ENCODE results near the gene TPRA1.

Gene TPRA1

DNA sequence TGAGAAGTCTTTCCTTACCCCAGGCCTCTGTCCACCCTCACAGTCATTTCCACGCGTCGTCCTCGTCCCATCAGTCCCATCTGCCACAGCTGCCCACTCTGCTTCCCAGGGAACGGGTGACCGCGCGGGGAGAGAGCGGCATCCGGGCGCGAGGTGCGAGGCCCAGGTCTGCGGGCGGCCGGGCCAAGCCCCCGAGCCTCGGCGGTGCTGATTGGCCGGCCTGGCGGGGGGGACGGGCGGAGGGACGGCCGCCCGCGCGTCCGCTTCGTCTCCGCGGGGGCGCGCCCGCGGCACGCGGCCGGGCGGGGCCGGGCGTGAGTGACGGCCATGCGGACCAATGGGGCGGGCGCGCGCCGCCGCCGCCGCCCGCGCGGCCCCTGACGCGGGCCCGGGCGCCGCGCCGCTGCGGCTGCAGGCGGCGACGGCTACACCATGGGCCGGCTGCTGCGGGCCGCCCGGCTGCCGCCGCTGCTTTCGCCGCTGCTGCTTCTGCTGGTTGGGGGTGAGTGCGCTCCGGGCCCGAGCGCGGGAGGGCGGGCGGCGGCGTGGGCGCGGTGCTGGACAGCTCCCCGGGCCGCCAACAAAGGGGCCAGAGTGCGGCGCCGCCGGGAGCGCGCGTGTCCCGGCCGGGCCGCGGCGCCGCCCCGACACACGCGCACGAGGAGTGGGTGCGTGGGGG is 38.4 kb upstream of the TPRA1 start, which contains the start of gene PODXL2:
PODXL2 (plus strand) TSS at position 398 of the 679 bp plus-strand sequence; CDS start at position 433, 35 bp downstream.
- H3K79me2 ChIP-seq (ENCODE audit: insufficient read depth, low read length) = no peaks in the 10 kb centered on the region
- ATAC-seq (ENCODE audit: insufficient read depth, low read depth) (no peak), DNase-seq (no peak)
- peaks cover 4% of the 10 kb centered on the region for H3K27me3 ChIP-seq (ENCODE audit: insufficient read depth, low read length, poor library complexity)
- H3K4me3 ChIP-seq (ENCODE audit: low read depth in 1 of 2, low read length in 2 of 2) = no peak within 1 kb of the TSS
- no peak within 1 kb of the TSS for H3K9ac ChIP-seq (ENCODE audit: low read depth, low read length)
- no peaks in the 10 kb centered on the region for H3K9me3 ChIP-seq (ENCODE audit: insufficient read depth, low read length, severe bottlenecking)
- H3K27ac ChIP-seq (ENCODE audit: low read length) = no peak within 1 kb of the TSS
- no peaks in the 10 kb centered on the region for H4K20me1 ChIP-seq (ENCODE audit: insufficient read depth, low read length)
- H2AFZ ChIP-seq (ENCODE audit: low read depth, low read length) = no peak within 1 kb of the TSS
- TF ChIP-seq EZH2 (IDR thresholded peaks at IDR 0.05; ENCODE audit: borderline replicate concordance, low read depth, low read length, severe bottlenecking) = no peak
- TF ChIP-seq, protein P1, sequence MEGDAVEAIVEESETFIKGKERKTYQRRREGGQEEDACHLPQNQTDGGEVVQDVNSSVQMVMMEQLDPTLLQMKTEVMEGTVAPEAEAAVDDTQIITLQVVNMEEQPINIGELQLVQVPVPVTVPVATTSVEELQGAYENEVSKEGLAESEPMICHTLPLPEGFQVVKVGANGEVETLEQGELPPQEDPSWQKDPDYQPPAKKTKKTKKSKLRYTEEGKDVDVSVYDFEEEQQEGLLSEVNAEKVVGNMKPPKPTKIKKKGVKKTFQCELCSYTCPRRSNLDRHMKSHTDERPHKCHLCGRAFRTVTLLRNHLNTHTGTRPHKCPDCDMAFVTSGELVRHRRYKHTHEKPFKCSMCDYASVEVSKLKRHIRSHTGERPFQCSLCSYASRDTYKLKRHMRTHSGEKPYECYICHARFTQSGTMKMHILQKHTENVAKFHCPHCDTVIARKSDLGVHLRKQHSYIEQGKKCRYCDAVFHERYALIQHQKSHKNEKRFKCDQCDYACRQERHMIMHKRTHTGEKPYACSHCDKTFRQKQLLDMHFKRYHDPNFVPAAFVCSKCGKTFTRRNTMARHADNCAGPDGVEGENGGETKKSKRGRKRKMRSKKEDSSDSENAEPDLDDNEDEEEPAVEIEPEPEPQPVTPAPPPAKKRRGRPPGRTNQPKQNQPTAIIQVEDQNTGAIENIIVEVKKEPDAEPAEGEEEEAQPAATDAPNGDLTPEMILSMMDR (IDR thresholded peaks at IDR 0.05; ENCODE audit: borderline replicate concordance, extremely low read depth, low read length, poor library complexity, severe bottlenecking) = no peak
- H3K4me2 ChIP-seq (ENCODE audit: insufficient read depth, low read length) = no peak within 1 kb of the TSS
- H3K4me1 ChIP-seq (ENCODE audit: insufficient read depth, low read length) = no peaks in the 10 kb centered on the region
- H3K36me3 ChIP-seq (ENCODE audit: insufficient read depth, low read length) = no peaks in the 10 kb centered on the region

DNA sequence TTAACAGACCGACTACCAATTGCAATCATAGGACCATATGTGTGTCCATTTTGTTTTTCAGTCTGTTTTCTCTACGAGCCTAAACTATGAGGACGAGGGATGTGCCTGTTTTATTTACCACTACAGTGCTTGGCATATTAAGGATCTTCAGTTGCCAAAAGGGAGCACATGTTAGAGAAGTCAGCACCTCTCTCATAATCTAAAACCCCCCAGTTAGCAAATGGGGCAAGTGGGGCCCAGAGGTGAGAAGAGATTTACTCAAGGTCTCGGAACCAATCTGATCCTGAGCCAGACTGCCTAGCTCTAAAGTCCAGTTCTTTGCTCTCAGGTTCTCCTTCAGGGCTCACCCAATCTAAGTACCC is 37.9 kb upstream of the TPRA1 start:
- Histone ChIP-seq H2AFZ (ENCODE audit: low read depth, low read length) (no peak overlapping the region), H3K27me3 (ENCODE audit: insufficient read depth, low read length, poor library complexity) (peaks cover 4% of the 10 kb centered on the region), H3K36me3 (ENCODE audit: insufficient read depth, low read length) (no peaks in the 10 kb centered on the region), H3K79me2 (ENCODE audit: insufficient read depth, low read length) (no peaks in the 10 kb centered on the region), H3K4me2 (ENCODE audit: insufficient read depth, low read length) (no peak overlapping the region), H3K9ac (ENCODE audit: low read depth, low read length) (no peak overlapping the region), H4K20me1 (ENCODE audit: insufficient read depth, low read length) (no peaks in the 10 kb centered on the region), H3K4me1 (ENCODE audit: insufficient read depth, low read length) (no peaks in the 10 kb centered on the region), H3K27ac (ENCODE audit: low read length) (no peak overlapping the region), H3K4me3 (ENCODE audit: low read depth in 1 of 2, low read length in 2 of 2) (no peak overlapping the region), H3K9me3 (ENCODE audit: insufficient read depth, low read length, severe bottlenecking) (no peaks in the 10 kb centered on the region)
- ATAC-seq (ENCODE audit: insufficient read depth, low read depth) (no peak), DNase-seq (no peak)
- TF ChIP-seq, protein P1 (IDR thresholded peaks at IDR 0.05; ENCODE audit: borderline replicate concordance, extremely low read depth, low read length, poor library complexity, severe bottlenecking) = no peak
- TF ChIP-seq EZH2 (IDR thresholded peaks at IDR 0.05; ENCODE audit: borderline replicate concordance, low read depth, low read length, severe bottlenecking) = no peak

- DNase-seq (no peak), ATAC-seq (ENCODE audit: insufficient read depth, low read depth) (no peak)
- no peak overlapping the region for H3K27ac ChIP-seq (ENCODE audit: low read length)
- H4K20me1 ChIP-seq (ENCODE audit: insufficient read depth, low read length) = peaks cover 26% of the 10 kb centered on the region
- H3K4me2 ChIP-seq (ENCODE audit: insufficient read depth, low read length) = no peak overlapping the region
- no peak overlapping the region for H3K9ac ChIP-seq (ENCODE audit: low read depth, low read length)
- TF ChIP-seq, protein P1 (IDR thresholded peaks at IDR 0.05; ENCODE audit: borderline replicate concordance, extremely low read depth, low read length, poor library complexity, severe bottlenecking) = no peak
- H3K36me3 ChIP-seq (ENCODE audit: insufficient read depth, low read length) = peaks cover 21% of the 10 kb centered on the region
- no peaks in the 10 kb centered on the region for H3K4me1 ChIP-seq (ENCODE audit: insufficient read depth, low read length)
- no peaks in the 10 kb centered on the region for H3K79me2 ChIP-seq (ENCODE audit: insufficient read depth, low read length)
- H3K9me3 ChIP-seq (ENCODE audit: insufficient read depth, low read length, severe bottlenecking) = no peaks in the 10 kb centered on the region
- H3K4me3 ChIP-seq (ENCODE audit: low read depth in 1 of 2, low read length in 2 of 2) = no peak overlapping the region
- H3K27me3 ChIP-seq (ENCODE audit: insufficient read depth, low read length, poor library complexity) = peaks cover under 1% of the 10 kb centered on the region
- H2AFZ ChIP-seq (ENCODE audit: low read depth, low read length) = no peak overlapping the region
Observed at GRCh38 chr3:127625821-127626220, 35.3 kb upstream of the TPRA1 start.
